Peyer's patch (tissue), 4 donors: ENCODE measurements around the gene LRRC45.

Experiments
- CTCF ChIP-seq, 6 experiments: fragments of 450-650 bp in 4 of 6; fragments of 200-600 bp in 2 of 6; sonication (generic) in 1 of 6; IDR thresholded peaks; one replicate each; pipeline ENCODE4 v1.5.1; 2017 to 2019; ENCODE audit warnings: antibody characterized with exemption in 6 of 6, mild to moderate bottlenecking in 3 of 6, moderate library complexity in 1 of 6
- POLR2A ChIP-seq, 2 donors: fragments of 450-650 bp; IDR thresholded peaks; one replicate each; pipeline ENCODE4 v1.5.1; 2017; ENCODE audit warnings: antibody characterized with exemption in 2 of 2, mild to moderate bottlenecking in 2 of 2, moderate library complexity in 2 of 2

GRCh38 chr17:81999587-81999975, 23.5 kb upstream of the LRRC45 start:
- TF ChIP-seq CTCF (IDR thresholded peaks at IDR 0.05) (no peak), POLR2A (IDR thresholded peaks at IDR 0.05) (no peak)
